Astrocyte (in vitro differentiated cells and primary cell): ENCODE measurements around the gene EIF1B.

ENCODE experiments used
- EZH2 ChIP-seq: IDR thresholded peaks from 2 replicates; pipeline ENCODE4 v1.6.1; 2012; ENCODE audit warnings: mild to moderate bottlenecking, low read length, inconsistent platforms; ENCODE audit not compliant: insufficient read depth
- TF ChIP-seq, protein P1 (sequence below): IDR thresholded peaks from 2 replicates; pipeline ENCODE4 v1.5.1; 2011; ENCODE audit warnings: low read depth, mild to moderate bottlenecking, inconsistent platforms, low read length, moderate library complexity; ENCODE audit not compliant: insufficient read depth

DNA sequence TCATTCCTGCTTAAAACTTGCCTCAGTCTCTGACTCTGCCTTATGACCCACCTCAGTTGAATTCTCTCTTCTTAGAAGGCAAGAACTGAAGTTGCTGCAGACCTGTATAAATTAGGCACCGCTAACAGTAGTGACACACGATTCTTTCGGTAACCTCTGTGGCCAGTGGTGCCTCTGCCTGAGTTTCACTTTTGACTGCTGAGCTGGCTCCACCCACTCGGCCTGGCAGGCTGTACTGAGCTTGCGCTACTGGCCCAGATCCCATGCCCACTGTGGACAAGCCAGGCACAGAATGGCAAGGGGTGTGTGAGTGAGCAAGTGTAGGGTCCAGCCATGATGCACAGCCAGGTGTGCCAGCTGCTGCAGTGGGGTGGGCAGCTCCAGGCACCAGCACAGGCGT, 19.1 kb upstream of the EIF1B start:
- TF ChIP-seq, protein P1, sequence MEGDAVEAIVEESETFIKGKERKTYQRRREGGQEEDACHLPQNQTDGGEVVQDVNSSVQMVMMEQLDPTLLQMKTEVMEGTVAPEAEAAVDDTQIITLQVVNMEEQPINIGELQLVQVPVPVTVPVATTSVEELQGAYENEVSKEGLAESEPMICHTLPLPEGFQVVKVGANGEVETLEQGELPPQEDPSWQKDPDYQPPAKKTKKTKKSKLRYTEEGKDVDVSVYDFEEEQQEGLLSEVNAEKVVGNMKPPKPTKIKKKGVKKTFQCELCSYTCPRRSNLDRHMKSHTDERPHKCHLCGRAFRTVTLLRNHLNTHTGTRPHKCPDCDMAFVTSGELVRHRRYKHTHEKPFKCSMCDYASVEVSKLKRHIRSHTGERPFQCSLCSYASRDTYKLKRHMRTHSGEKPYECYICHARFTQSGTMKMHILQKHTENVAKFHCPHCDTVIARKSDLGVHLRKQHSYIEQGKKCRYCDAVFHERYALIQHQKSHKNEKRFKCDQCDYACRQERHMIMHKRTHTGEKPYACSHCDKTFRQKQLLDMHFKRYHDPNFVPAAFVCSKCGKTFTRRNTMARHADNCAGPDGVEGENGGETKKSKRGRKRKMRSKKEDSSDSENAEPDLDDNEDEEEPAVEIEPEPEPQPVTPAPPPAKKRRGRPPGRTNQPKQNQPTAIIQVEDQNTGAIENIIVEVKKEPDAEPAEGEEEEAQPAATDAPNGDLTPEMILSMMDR = no peak
- no peak for TF ChIP-seq EZH2
